Activated CD8-positive, alpha-beta T cell treated with anti-CD3 and anti-CD28 coated beads, Interleukin-2, amount 10 ng/mL, durations not matched to agents 7 days and 5 days (primary cell): ENCODE data around the gene CYTL1. TPM values are rescaled to one million over a fixed set of nuclear protein-coding genes. Genes with fewer than 3 reads are reported as not detected.
"Not testable (repeated sequence)": the region's sequence is repeated elsewhere in the genome, so short reads cannot be mapped to it uniquely, and the experiment has no call there.

ENCODE experiments used
- ATAC-seq: fragments of 150-1000 bp; cut with Tn5 transposase; one replicate; pipeline ENCODE4 v1.10.0; 2021; ENCODE audit warnings: moderate library complexity
- CTCF ChIA-PET: fragments of 350-600 bp; sonication (Branson Sonifier 250); formaldehyde crosslinking; loops from one replicate; lab custom pipeline; 2021; ENCODE audit warnings: antibody characterized with exemption; lab: Charles Lee
- POLR2A ChIA-PET: fragments of 350-600 bp; sonication (Branson Sonifier 250); formaldehyde crosslinking; loops from one replicate; lab custom pipeline; 2021; ENCODE audit warnings: antibody characterized with exemption; lab: Charles Lee
- DNase-seq: peaks from one replicate; pipeline ENCODE4 v3.0.0-alpha.2; 2020
- H3K27ac Mint-ChIP-seq: one replicate; pipeline ENCODE4 v1.8.0; 2021; ENCODE audit warnings: mild to moderate bottlenecking, mixed read lengths
- H3K27me3 Mint-ChIP-seq: one replicate; pipeline ENCODE4 v1.8.0; 2021; ENCODE audit warnings: low read depth, mixed read lengths
- H3K36me3 Mint-ChIP-seq: one replicate; pipeline ENCODE4 v1.8.0; 2021; ENCODE audit warnings: low read depth, mixed read lengths
- H3K4me1 Mint-ChIP-seq: one replicate; pipeline ENCODE4 v1.8.0; 2021; ENCODE audit warnings: low read depth, mixed read lengths
- H3K4me3 Mint-ChIP-seq: one replicate; pipeline ENCODE4 v1.8.0; 2021; ENCODE audit warnings: mild to moderate bottlenecking, mixed read lengths
- H3K9me3 Mint-ChIP-seq: one replicate; pipeline ENCODE4 v1.8.0; 2022; ENCODE audit warnings: mixed read lengths; ENCODE audit not compliant: insufficient read depth
- total RNA-seq, 2 experiments: library from RNA; stranded (reverse); gene quantifications; one replicate each; pipeline ENCODE4 v1.2.3, GENCODE V29; 2021

The CYTL1 gene
- total RNA-seq, 2 experiments from 2014 or later: not detected

- Mint-ChIP-seq H3K36me3 (no peaks in the 10 kb centered on the region), H3K9me3 (no peaks in the 10 kb centered on the region), H3K27me3 (peaks cover 16% of the 10 kb centered on the region), H3K4me3 (no peak overlapping the region), H3K4me1 (no peaks in the 10 kb centered on the region), H3K27ac (no peak overlapping the region)
- ChIA-PET CTCF (no interaction called here), POLR2A (no interaction called here)
- ATAC-seq (no peak), DNase-seq (no peak)
Observed at GRCh38 chr4:5012244-5012898, 6.9 kb downstream of the CYTL1 start.

GRCh38 chr4:5010984-5011383, 8.3 kb downstream of the CYTL1 start:
- ChIA-PET CTCF (no interaction called here), POLR2A (no interaction called here)
- H3K4me3 Mint-ChIP-seq: no peak overlapping the region
- no peak overlapping the region for H3K27ac Mint-ChIP-seq
- no peaks in the 10 kb centered on the region for H3K4me1 Mint-ChIP-seq
- no peaks in the 10 kb centered on the region for H3K36me3 Mint-ChIP-seq
- H3K27me3 Mint-ChIP-seq: peaks cover 14% of the 10 kb centered on the region
- no peaks in the 10 kb centered on the region for H3K9me3 Mint-ChIP-seq
- ATAC-seq (no peak), DNase-seq (no peak)

- H3K9me3 Mint-ChIP-seq: no peaks in the 10 kb centered on the region
- H3K4me1 Mint-ChIP-seq: no peaks in the 10 kb centered on the region
- ATAC-seq (no peak), DNase-seq (no peak)
- no peaks in the 10 kb centered on the region for H3K36me3 Mint-ChIP-seq
- H3K4me3 Mint-ChIP-seq: no peak overlapping the region
- ChIA-PET CTCF (no interaction called here), POLR2A (no interaction called here)
- H3K27ac Mint-ChIP-seq: no peak overlapping the region
- peaks cover 12% of the 10 kb centered on the region for H3K27me3 Mint-ChIP-seq
Observed at GRCh38 chr4:5009796-5010195, 9.5 kb downstream of the CYTL1 start.

GRCh38 chr4:5006932-5007331, 12.3 kb downstream of the CYTL1 start:
- H3K4me1 Mint-ChIP-seq, H3K27ac Mint-ChIP-seq, POLR2A ChIA-PET, H3K4me3 Mint-ChIP-seq, ATAC-seq, DNase-seq, CTCF ChIA-PET, H3K9me3 Mint-ChIP-seq, H3K36me3 Mint-ChIP-seq: not testable (repeated sequence)
- H3K27me3 Mint-ChIP-seq: peaks cover 12% of the 10 kb centered on the region

- H3K4me3 Mint-ChIP-seq: no peak overlapping the region
- peaks cover 15% of the 10 kb centered on the region for H3K27me3 Mint-ChIP-seq
- no peaks in the 10 kb centered on the region for H3K36me3 Mint-ChIP-seq
- H3K4me1 Mint-ChIP-seq: no peaks in the 10 kb centered on the region
- H3K27ac Mint-ChIP-seq: no peak overlapping the region
- CTCF ChIA-PET: no interaction called here
- POLR2A ChIA-PET: no interaction called here
- no peak for ATAC-seq
- H3K9me3 Mint-ChIP-seq: no peaks in the 10 kb centered on the region
- no peak for DNase-seq
Observed at GRCh38 chr4:5004496-5004895, 14.8 kb downstream of the CYTL1 start.

- POLR2A ChIA-PET: no interaction called here
- H3K27ac Mint-ChIP-seq: no peak overlapping the region
- CTCF ChIA-PET: no interaction called here
- ATAC-seq (no peak), DNase-seq (no peak)
- H3K9me3 Mint-ChIP-seq: no peaks in the 10 kb centered on the region
- no peaks in the 10 kb centered on the region for H3K4me1 Mint-ChIP-seq
- no peak overlapping the region for H3K4me3 Mint-ChIP-seq
- peaks cover 15% of the 10 kb centered on the region for H3K27me3 Mint-ChIP-seq
- no peaks in the 10 kb centered on the region for H3K36me3 Mint-ChIP-seq
Observed at GRCh38 chr4:5003918-5004317, 15.3 kb downstream of the CYTL1 start.

- ATAC-seq (no peak), DNase-seq (no peak)
- ChIA-PET POLR2A (no interaction called here), CTCF (no interaction called here)
- Mint-ChIP-seq H3K27me3 (peaks cover 15% of the 10 kb centered on the region), H3K4me1 (no peaks in the 10 kb centered on the region), H3K4me3 (no peak overlapping the region), H3K36me3 (no peaks in the 10 kb centered on the region), H3K27ac (no peak overlapping the region), H3K9me3 (no peaks in the 10 kb centered on the region)
Observed at GRCh38 chr4:5003372-5003857, 15.8 kb downstream of the CYTL1 start.

- H3K4me1 Mint-ChIP-seq, DNase-seq, H3K9me3 Mint-ChIP-seq, CTCF ChIA-PET, H3K4me3 Mint-ChIP-seq, H3K27ac Mint-ChIP-seq, H3K36me3 Mint-ChIP-seq, POLR2A ChIA-PET, ATAC-seq: not testable (repeated sequence)
- H3K27me3 Mint-ChIP-seq: peaks cover 22% of the 10 kb centered on the region
Observed at GRCh38 chr4:5001641-5002040, 17.6 kb downstream of the CYTL1 start.

GRCh38 chr4:4996935-4997334, 22.3 kb downstream of the CYTL1 start:
- H3K9me3 Mint-ChIP-seq, H3K4me3 Mint-ChIP-seq, POLR2A ChIA-PET, H3K27ac Mint-ChIP-seq, DNase-seq, H3K4me1 Mint-ChIP-seq, CTCF ChIA-PET, ATAC-seq, H3K36me3 Mint-ChIP-seq: not testable (repeated sequence)
- peaks cover 19% of the 10 kb centered on the region for H3K27me3 Mint-ChIP-seq

- H3K36me3 Mint-ChIP-seq: no peaks in the 10 kb centered on the region
Observed at GRCh38 chr4:4995908-4996265, 23.4 kb downstream of the CYTL1 start.

GRCh38 chr4:4995103-4995907, 24.0 kb downstream of the CYTL1 start:
- ATAC-seq: no peak
- no peaks in the 10 kb centered on the region for H3K4me1 Mint-ChIP-seq
- CTCF ChIA-PET: no interaction called here
- H3K9me3 Mint-ChIP-seq: no peaks in the 10 kb centered on the region
- H3K36me3 Mint-ChIP-seq: no peaks in the 10 kb centered on the region
- H3K4me3 Mint-ChIP-seq: no peak overlapping the region
- DNase-seq: peak; percentile 53
- peaks cover 13% of the 10 kb centered on the region for H3K27me3 Mint-ChIP-seq
- POLR2A ChIA-PET: no interaction called here
- no peak overlapping the region for H3K27ac Mint-ChIP-seq

More at GRCh38 chr4:4995908-4996265, 23.4 kb downstream of the CYTL1 start:
- Mint-ChIP-seq H3K4me1 (no peaks in the 10 kb centered on the region), H3K4me3 (no peak overlapping the region), H3K27ac (no peak overlapping the region), H3K9me3 (no peaks in the 10 kb centered on the region), H3K27me3 (peaks cover 17% of the 10 kb centered on the region)
- ATAC-seq: no peak
- CTCF ChIA-PET: no interaction called here
- POLR2A ChIA-PET: no interaction called here
- no peak for DNase-seq

- POLR2A ChIA-PET: no interaction called here
- H3K4me3 Mint-ChIP-seq: no peak overlapping the region
- H3K4me1 Mint-ChIP-seq: no peaks in the 10 kb centered on the region
- CTCF ChIA-PET: interaction anchor here (0.8 kb wide), 1 partner anchor 11 kb away, joined by 3 read pairs; no protein-coding TSS in a partner anchor
- H3K27me3 Mint-ChIP-seq: peaks cover 9% of the 10 kb centered on the region
- no peak for ATAC-seq
- no peaks in the 10 kb centered on the region for H3K36me3 Mint-ChIP-seq
- no peaks in the 10 kb centered on the region for H3K9me3 Mint-ChIP-seq
- no peak overlapping the region for H3K27ac Mint-ChIP-seq
- no peak for DNase-seq
Observed at GRCh38 chr4:4994312-4995097, 24.8 kb downstream of the CYTL1 start.
